KG1 (cell line): ENCODE measurements around the gene OS9.
A peak's percentile ranks its signal among the peaks of the same experiment; 100 is the strongest.
"Not testable (repeated sequence)": the region's sequence is repeated elsewhere in the genome, so short reads cannot be mapped to it uniquely, and the experiment has no call there.

Experiments used
- DNase-seq: peaks from one replicate; lab custom pipeline; 2025; lab: John Stamatoyannopoulos, UW

OS9 gene

GRCh38 chr12:57693659-57694458 lies at the start of gene OS9:
Gene OS9, plus strand, starts transcription at chr12:57694132. Its CDS starts 30 bp downstream, at chr12:57694162.
- DNase-seq: peak; percentile 86

- not testable (repeated sequence) for DNase-seq
Measured at GRCh38 chr12:57645990-57646658, 47.8 kb upstream of the OS9 start.

GRCh38 chr12:57646659-57647049 lies 47.3 kb upstream of the OS9 start:
- DNase-seq: not testable (repeated sequence)

- no peak for DNase-seq
Measured at GRCh38 chr12:57654042-57654441, 39.9 kb upstream of the OS9 start.

- DNase-seq: no peak
Measured at GRCh38 chr12:57655541-57656240, 38.2 kb upstream of the OS9 start.

- DNase-seq: not testable (repeated sequence)
Measured at GRCh38 chr12:57656408-57656807, 37.5 kb upstream of the OS9 start.

- no peak for DNase-seq
Measured at GRCh38 chr12:57657744-57658143, 36.2 kb upstream of the OS9 start.

GRCh38 chr12:57658890-57659289 lies 35.0 kb upstream of the OS9 start:
- no peak for DNase-seq

GRCh38 chr12:57661376-57661775 lies 32.6 kb upstream of the OS9 start:
- DNase-seq: no peak

GRCh38 chr12:57665066-57665820 lies 28.7 kb upstream of the OS9 start:
- DNase-seq: not testable (repeated sequence)

- no peak for DNase-seq
Measured at GRCh38 chr12:57666897-57667296, 27.0 kb upstream of the OS9 start.

- DNase-seq: not testable (repeated sequence)
Measured at GRCh38 chr12:57669691-57670090, 24.2 kb upstream of the OS9 start.

GRCh38 chr12:57671811-57672210 lies 22.1 kb upstream of the OS9 start:
- DNase-seq: not testable (repeated sequence)

GRCh38 chr12:57672801-57673200 lies 21.1 kb upstream of the OS9 start:
- no peak for DNase-seq

GRCh38 chr12:57674691-57675090 lies 19.2 kb upstream of the OS9 start:
- no peak for DNase-seq

- DNase-seq: not testable (repeated sequence)
Measured at GRCh38 chr12:57677947-57678346, 16.0 kb upstream of the OS9 start.

GRCh38 chr12:57679697-57680096 lies 14.2 kb upstream of the OS9 start:
- DNase-seq: no peak

GRCh38 chr12:57687862-57688261 lies 6.1 kb upstream of the OS9 start:
- no peak for DNase-seq

GRCh38 chr12:57688931-57689330 lies 5.0 kb upstream of the OS9 start:
- no peak for DNase-seq

- no peak for DNase-seq
Measured at GRCh38 chr12:57692500-57692899, 1.4 kb upstream of the OS9 start.

GRCh38 chr12:57693317-57693658 lies 644 bp upstream of the OS9 start:
- no peak for DNase-seq

- DNase-seq: no peak
Measured at GRCh38 chr12:57694459-57695019, 607 bp downstream of the OS9 start.
